ENCODE data around the gene GPR135. TPM values are rescaled to one million over a fixed set of nuclear protein-coding genes. Genes with fewer than 3 reads are reported as not detected.
A peak's percentile ranks its signal among the peaks of the same experiment; 100 is the strongest.

The GPR135 gene
- total and polyA plus RNA-seq, 2 of the 13 experiments (the other 11 are each of a cell fraction or from before 2014, with no cell fraction given), result 0.46 to 1.3 TPM

- TF ChIP-seq ZNF563 (CRISPR knock-in tag; IDR thresholded peaks at IDR 0.05) (peak; percentile 99; the same call in 1 of the 2 replicates), MXI1 (IDR thresholded peaks at IDR 0.05; ENCODE audit: borderline replicate concordance, low read depth, low read length) (peak; percentile 74; the same call in 2 of the 3 replicates), MEF2D (CRISPR knock-in tag; IDR thresholded peaks at IDR 0.05) (peak; percentile 79), ZNF781 (CRISPR knock-in tag; IDR thresholded peaks at IDR 0.05; ENCODE audit: borderline replicate concordance, not compliant biosample characterization) (peak; percentile 95), ZMYM2 (CRISPR knock-in tag; IDR thresholded peaks at IDR 0.05) (peak; percentile 89; the same call in 1 of the 2 replicates), ZNF18 (CRISPR knock-in tag; IDR thresholded peaks at IDR 0.05; ENCODE audit: insufficient replicate concordance) (peak; percentile 81), ZNF775 (CRISPR knock-in tag; IDR thresholded peaks at IDR 0.05; ENCODE audit: borderline replicate concordance) (no peak), ZNF382 (CRISPR knock-in tag; IDR thresholded peaks at IDR 0.05; ENCODE audit: borderline replicate concordance) (no peak), POLR2AphosphoS5 (IDR thresholded peaks at IDR 0.05; ENCODE audit: low read depth, low read length) (peak; percentile 87), MED1 (CRISPR knock-in tag; IDR thresholded peaks at IDR 0.05) (peak; percentile 74), ZNF329 (CRISPR knock-in tag; IDR thresholded peaks at IDR 0.05; ENCODE audit: low read depth) (peak; percentile 90), RFXANK (CRISPR knock-in tag; IDR thresholded peaks at IDR 0.05) (no peak), MYC (CRISPR knock-in tag; IDR thresholded peaks at IDR 0.05; ENCODE audit: borderline replicate concordance) (peak; percentile 100), ARID2 (CRISPR knock-in tag; IDR thresholded peaks at IDR 0.05; ENCODE audit: borderline replicate concordance) (peak; percentile 99), ZNF616 (CRISPR knock-in tag; IDR thresholded peaks at IDR 0.05; ENCODE audit: low read depth) (peak; percentile 99), TBX3 (IDR thresholded peaks at IDR 0.05; ENCODE audit: borderline replicate concordance) (peak; percentile 80), ADNP (CRISPR knock-in tag; IDR thresholded peaks at IDR 0.05) (0 out of 2 replicates have a peak, but pooled peaks have one; percentile 67), CSRNP2 (CRISPR knock-in tag; conservative IDR thresholded peaks at IDR 0.05; ENCODE audit: low read depth) (peak; percentile 4; the same call in 1 of the 2 replicates), ZNF761 (CRISPR knock-in tag; conservative IDR thresholded peaks at IDR 0.05) (peak; percentile 89), ZBTB14 (CRISPR knock-in tag; IDR thresholded peaks at IDR 0.05) (peak; percentile 53), ZBTB34 (CRISPR knock-in tag; IDR thresholded peaks at IDR 0.05) (peak; percentile 89; the same call in 1 of the 2 replicates), NONO (IDR thresholded peaks at IDR 0.05) (no peak), NONO (CRISPR knock-in tag; conservative IDR thresholded peaks at IDR 0.05) (peak; percentile 95)
- TF ChIP-seq, protein P1, sequence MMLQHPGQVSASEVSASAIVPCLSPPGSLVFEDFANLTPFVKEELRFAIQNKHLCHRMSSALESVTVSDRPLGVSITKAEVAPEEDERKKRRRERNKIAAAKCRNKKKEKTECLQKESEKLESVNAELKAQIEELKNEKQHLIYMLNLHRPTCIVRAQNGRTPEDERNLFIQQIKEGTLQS (CRISPR knock-in tag; IDR thresholded peaks at IDR 0.05), result peak; percentile 41; the same call in 1 of the 2 replicates
Observed at GRCh38 chr14:59483819-59484638, 18.8 kb upstream of the GPR135 start, which contains the start of the genes JKAMP and L3HYPDH (continued).

Measured in HepG2 (cell line).